ENCODE results near the gene LRP5. TPM values are rescaled to one million over a fixed set of nuclear protein-coding genes. Genes with fewer than 3 reads are reported as not detected.

The LRP5 gene
- total RNA-seq, 4 donors from 2014 or later, result 45.8 to 75.5 (median 54.3) TPM

DNA sequence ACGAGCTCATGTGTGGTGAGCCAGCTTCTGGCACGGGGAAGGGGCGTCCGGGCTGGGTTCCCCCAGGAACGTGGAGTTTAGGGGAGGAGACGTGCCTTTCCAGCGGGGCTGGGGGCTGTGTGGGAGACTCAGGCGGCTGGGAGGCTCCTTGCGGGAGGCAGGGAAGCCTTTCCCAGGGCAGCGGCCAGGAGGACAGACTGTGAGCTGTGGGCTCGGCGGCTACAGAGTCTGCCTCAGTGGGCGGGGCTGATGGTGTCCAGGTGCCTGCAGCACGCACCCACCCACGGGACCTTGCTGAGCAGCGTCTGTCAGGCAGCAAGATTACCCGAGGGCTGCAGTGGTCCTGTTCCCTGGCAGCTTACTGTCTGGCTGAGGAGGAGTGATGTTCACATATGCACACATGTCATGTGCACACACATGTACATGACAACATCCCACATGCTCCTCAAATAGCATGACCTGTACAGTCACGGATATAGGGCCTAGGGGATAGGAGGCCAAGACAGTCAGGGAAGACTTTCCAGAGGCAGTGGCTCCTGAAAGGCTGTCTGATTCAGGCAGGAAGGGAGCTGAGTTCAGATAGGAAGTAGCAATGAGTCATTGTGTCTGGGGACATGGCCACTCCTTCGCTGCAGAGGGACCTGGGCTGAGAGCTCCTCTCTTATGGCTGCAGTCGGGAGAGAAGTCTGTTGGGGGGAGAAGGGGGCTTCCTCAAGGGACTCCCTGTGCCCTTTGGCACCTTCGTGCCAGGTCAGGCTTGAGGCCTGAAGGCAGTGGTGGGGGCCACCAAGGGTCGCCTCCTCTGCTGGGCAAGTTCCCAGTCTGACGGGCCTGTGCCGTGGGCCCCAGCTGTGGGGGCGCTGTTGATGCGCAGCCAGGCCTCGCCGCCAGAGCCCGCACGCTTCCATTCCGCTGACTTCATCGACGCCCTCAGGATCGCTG is 124.9 kb downstream of the LRP5 start:
- Histone ChIP-seq H3K27ac (peak overlapping the region; percentile 15 to 65 (median 41)), H3K4me1 (peaks cover 0 to 22% of the 10 kb centered on the region in 2 donors), H3K27me3 (no peaks in the 10 kb centered on the region), H3K4me3 (replicated peaks in 1 of 3) (no peak overlapping the region), H3K36me3 (peaks cover 8 to 25% of the 10 kb centered on the region in 2 donors), H3K9me3 (no peaks in the 10 kb centered on the region)
- DNase-seq, result no peak
- no peak for TF ChIP-seq CTCF (IDR thresholded peaks at IDR 0.05)
- 76 to 83% methylated on average over 15 to 26 of the region's 34 CpGs for WGBS, 2 donors
- intact Hi-C loops (cut with DNase I), result loop anchor here (5.0 kb wide), 1 partner anchor 35 kb away; no protein-coding TSS in a partner anchor

GRCh38 chr11:68437927-68438657 is 125.7 kb downstream of the LRP5 start:
- DNase-seq, result no peak
- Histone ChIP-seq H3K9me3 (no peaks in the 10 kb centered on the region), H3K36me3 (peaks cover 8 to 26% of the 10 kb centered on the region in 2 donors), H3K27me3 (no peaks in the 10 kb centered on the region), H3K4me3 (replicated peaks in 1 of 3) (no peak overlapping the region), H3K27ac (peak overlapping the region; percentile 15 to 65 (median 41)), H3K4me1 (peaks cover 0 to 22% of the 10 kb centered on the region in 2 donors)
- WGBS, 2 donors, result 92 to 97% methylated on average over 22 to 24 of the region's 34 CpGs
- intact Hi-C loops (cut with DNase I), result loop anchor here (5.0 kb wide), 1 partner anchor 36 kb away; no protein-coding TSS in a partner anchor
- TF ChIP-seq POLR2A (IDR thresholded peaks at IDR 0.05) (no peak), CTCF (IDR thresholded peaks at IDR 0.05) (no peak)

GRCh38 chr11:68438658-68439259 is 126.4 kb downstream of the LRP5 start:
- H3K4me3 ChIP-seq (replicated peaks in 1 of 3), result no peak overlapping the region
- WGBS, 2 donors, result 58 to 85% methylated on average over 2 to 5 of the region's 6 CpGs
- peak overlapping the region in 1 of 3 donors; percentile 65 for H3K27ac ChIP-seq
- H3K27me3 ChIP-seq, result no peaks in the 10 kb centered on the region
- no peak for DNase-seq
- H3K4me1 ChIP-seq, result peaks cover 0 to 22% of the 10 kb centered on the region in 2 donors
- no peaks in the 10 kb centered on the region for H3K9me3 ChIP-seq
- H3K36me3 ChIP-seq, result peaks cover 3 to 26% of the 10 kb centered on the region in 2 donors
- intact Hi-C loops (cut with DNase I), result loop anchor here (5.0 kb wide), 1 partner anchor 36 kb away; no protein-coding TSS in a partner anchor
- TF ChIP-seq CTCF (IDR thresholded peaks at IDR 0.05) (no peak), POLR2A (IDR thresholded peaks at IDR 0.05) (no peak)

GRCh38 chr11:68439355-68440065 is 127.1 kb downstream of the LRP5 start:
- no peak for TF ChIP-seq CTCF (IDR thresholded peaks at IDR 0.05)
- Histone ChIP-seq H3K27ac (no peak overlapping the region), H3K4me3 (replicated peaks in 1 of 3) (no peak overlapping the region), H3K9me3 (no peaks in the 10 kb centered on the region), H3K36me3 (peaks cover 0 to 26% of the 10 kb centered on the region in 2 donors), H3K4me1 (peaks cover 0 to 22% of the 10 kb centered on the region in 2 donors), H3K27me3 (no peaks in the 10 kb centered on the region)
- no peak for DNase-seq
- WGBS, 2 donors, result 76 to 83% methylated on average over 9 to 28 of the region's 38 CpGs
- intact Hi-C loops (cut with DNase I), result loop anchor here (5.0 kb wide), 1 partner anchor 37 kb away; no protein-coding TSS in a partner anchor

All from thyroid gland (tissue), 4 donors.